Measurements from ENCODE around the gene CDC73.

GRCh38 chr1:193156822-193157142, 35.0 kb downstream of the CDC73 start:
- TF ChIP-seq, protein P1, sequence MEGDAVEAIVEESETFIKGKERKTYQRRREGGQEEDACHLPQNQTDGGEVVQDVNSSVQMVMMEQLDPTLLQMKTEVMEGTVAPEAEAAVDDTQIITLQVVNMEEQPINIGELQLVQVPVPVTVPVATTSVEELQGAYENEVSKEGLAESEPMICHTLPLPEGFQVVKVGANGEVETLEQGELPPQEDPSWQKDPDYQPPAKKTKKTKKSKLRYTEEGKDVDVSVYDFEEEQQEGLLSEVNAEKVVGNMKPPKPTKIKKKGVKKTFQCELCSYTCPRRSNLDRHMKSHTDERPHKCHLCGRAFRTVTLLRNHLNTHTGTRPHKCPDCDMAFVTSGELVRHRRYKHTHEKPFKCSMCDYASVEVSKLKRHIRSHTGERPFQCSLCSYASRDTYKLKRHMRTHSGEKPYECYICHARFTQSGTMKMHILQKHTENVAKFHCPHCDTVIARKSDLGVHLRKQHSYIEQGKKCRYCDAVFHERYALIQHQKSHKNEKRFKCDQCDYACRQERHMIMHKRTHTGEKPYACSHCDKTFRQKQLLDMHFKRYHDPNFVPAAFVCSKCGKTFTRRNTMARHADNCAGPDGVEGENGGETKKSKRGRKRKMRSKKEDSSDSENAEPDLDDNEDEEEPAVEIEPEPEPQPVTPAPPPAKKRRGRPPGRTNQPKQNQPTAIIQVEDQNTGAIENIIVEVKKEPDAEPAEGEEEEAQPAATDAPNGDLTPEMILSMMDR (IDR thresholded peaks at IDR 0.05), result no peak
- no peak for TF ChIP-seq POLR2AphosphoS5 (IDR thresholded peaks at IDR 0.05; ENCODE audit: low read depth, low read length)
